HepG2 (cell line): ENCODE measurements around the gene EPHA1.

Experiments used
- KLF11 ChIP-seq: IDR thresholded peaks from 2 replicates; pipeline ENCODE4 v1.6.1; 2016; ENCODE audit warnings: missing compliant biosample characterization
- TMF1 ChIP-seq: sonication (generic); formaldehyde crosslinking; IDR thresholded peaks from 2 replicates; pipeline ENCODE4 v1.8.1; 2022; ENCODE audit warnings: low read depth, missing genetic modification reagents
- ZNF782 ChIP-seq: sonication (generic); formaldehyde crosslinking; IDR thresholded peaks from 2 replicates; pipeline ENCODE4 v1.4.0; 2020; ENCODE audit warnings: missing genetic modification reagents, mild to moderate bottlenecking, borderline replicate concordance
- TF ChIP-seq, protein P1 (sequence below): sonication (generic); formaldehyde crosslinking; IDR thresholded peaks from 2 replicates; pipeline ENCODE4 v1.5.0; 2020; ENCODE audit warnings: mild to moderate bottlenecking, missing genetic modification reagents, moderate library complexity
- TF ChIP-seq, protein P2 (sequence below): sonication (generic); formaldehyde crosslinking; IDR thresholded peaks from 2 replicates; pipeline ENCODE4 v1.5.1; 2020; ENCODE audit warnings: mild to moderate bottlenecking, missing genetic modification reagents, moderate library complexity
- TF ChIP-seq, protein P3 (sequence below): fragments of 450-650 bp; IDR thresholded peaks from 2 replicates; pipeline ENCODE4 v1.6.1; 2017

DNA sequence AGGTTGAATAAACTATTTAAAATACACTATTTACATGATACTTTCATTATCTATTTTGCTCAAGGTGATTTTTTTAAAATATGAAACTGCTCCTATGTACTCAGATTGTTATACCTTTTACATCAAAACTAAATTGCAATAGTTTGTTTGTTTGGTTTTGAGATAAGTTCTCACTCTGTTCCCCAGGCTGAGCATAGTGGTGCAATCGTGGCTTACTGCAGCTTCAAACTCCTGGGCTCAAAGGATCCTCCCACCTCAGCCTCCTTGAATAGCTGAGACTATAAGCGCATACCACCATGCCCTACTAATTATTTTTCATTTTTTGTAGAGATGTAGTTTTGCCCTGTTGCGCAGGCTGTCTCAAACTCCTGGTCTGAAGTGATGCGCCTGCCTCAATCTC is 47.3 kb upstream of the EPHA1 start:
- TF ChIP-seq TMF1 (CRISPR knock-in tag) (no peak), ZNF782 (CRISPR knock-in tag) (no peak), KLF11 (CRISPR knock-in tag) (no peak)
- TF ChIP-seq, protein P1, sequence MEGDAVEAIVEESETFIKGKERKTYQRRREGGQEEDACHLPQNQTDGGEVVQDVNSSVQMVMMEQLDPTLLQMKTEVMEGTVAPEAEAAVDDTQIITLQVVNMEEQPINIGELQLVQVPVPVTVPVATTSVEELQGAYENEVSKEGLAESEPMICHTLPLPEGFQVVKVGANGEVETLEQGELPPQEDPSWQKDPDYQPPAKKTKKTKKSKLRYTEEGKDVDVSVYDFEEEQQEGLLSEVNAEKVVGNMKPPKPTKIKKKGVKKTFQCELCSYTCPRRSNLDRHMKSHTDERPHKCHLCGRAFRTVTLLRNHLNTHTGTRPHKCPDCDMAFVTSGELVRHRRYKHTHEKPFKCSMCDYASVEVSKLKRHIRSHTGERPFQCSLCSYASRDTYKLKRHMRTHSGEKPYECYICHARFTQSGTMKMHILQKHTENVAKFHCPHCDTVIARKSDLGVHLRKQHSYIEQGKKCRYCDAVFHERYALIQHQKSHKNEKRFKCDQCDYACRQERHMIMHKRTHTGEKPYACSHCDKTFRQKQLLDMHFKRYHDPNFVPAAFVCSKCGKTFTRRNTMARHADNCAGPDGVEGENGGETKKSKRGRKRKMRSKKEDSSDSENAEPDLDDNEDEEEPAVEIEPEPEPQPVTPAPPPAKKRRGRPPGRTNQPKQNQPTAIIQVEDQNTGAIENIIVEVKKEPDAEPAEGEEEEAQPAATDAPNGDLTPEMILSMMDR (CRISPR knock-in tag): no peak
- TF ChIP-seq, protein P2, sequence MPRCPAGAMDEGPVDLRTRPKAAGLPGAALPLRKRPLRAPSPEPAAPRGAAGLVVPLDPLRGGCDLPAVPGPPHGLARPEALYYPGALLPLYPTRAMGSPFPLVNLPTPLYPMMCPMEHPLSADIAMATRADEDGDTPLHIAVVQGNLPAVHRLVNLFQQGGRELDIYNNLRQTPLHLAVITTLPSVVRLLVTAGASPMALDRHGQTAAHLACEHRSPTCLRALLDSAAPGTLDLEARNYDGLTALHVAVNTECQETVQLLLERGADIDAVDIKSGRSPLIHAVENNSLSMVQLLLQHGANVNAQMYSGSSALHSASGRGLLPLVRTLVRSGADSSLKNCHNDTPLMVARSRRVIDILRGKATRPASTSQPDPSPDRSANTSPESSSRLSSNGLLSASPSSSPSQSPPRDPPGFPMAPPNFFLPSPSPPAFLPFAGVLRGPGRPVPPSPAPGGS: no peak
- TF ChIP-seq, protein P3, sequence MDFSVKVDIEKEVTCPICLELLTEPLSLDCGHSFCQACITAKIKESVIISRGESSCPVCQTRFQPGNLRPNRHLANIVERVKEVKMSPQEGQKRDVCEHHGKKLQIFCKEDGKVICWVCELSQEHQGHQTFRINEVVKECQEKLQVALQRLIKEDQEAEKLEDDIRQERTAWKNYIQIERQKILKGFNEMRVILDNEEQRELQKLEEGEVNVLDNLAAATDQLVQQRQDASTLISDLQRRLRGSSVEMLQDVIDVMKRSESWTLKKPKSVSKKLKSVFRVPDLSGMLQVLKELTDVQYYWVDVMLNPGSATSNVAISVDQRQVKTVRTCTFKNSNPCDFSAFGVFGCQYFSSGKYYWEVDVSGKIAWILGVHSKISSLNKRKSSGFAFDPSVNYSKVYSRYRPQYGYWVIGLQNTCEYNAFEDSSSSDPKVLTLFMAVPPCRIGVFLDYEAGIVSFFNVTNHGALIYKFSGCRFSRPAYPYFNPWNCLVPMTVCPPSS: no peak
